Peyer's patch (tissue), 4 donors: ENCODE measurements around the gene SASH3. TPM values are rescaled to one million over a fixed set of nuclear protein-coding genes. Genes with fewer than 3 reads are reported as not detected.

Experiments
- DNase-seq, 3 donors: peaks; one replicate each; pipeline ENCODE4 v3.0.0-alpha.2; 2017 to 2019
- H3K27ac ChIP-seq, 4 donors: fragments of 200-600 bp; sonication (generic); one replicate each; pipeline ENCODE4 v1.5.1; 2016 to 2019
- H3K27me3 ChIP-seq, 2 donors: fragments of 200-600 bp; sonication (generic); one replicate each; pipeline ENCODE4 v1.5.1; 2019
- H3K36me3 ChIP-seq, 3 donors: fragments of 200-600 bp; sonication (generic); one replicate each; pipeline ENCODE4 v1.5.1; 2016 to 2019
- H3K4me1 ChIP-seq, 4 donors: fragments of 200-600 bp; sonication (generic); one replicate each; pipeline ENCODE4 v1.5.1; 2016 to 2019
- H3K4me3 ChIP-seq, 4 donors: fragments of 200-600 bp; sonication (generic); 1 replicate in 3 of 4; 2 replicates in 1 of 4; pipeline ENCODE4 v1.5.1; 2016 to 2019; ENCODE audit warnings: mild to moderate bottlenecking in 1 of 4
- H3K9me3 ChIP-seq, 4 donors: fragments of 200-600 bp; sonication (generic); one replicate each; pipeline ENCODE4 v1.5.1; 2016 to 2019; ENCODE audit warnings: mild to moderate bottlenecking in 1 of 4
- CTCF ChIP-seq, 6 experiments: fragments of 450-650 bp in 4 of 6; fragments of 200-600 bp in 2 of 6; sonication (generic) in 1 of 6; IDR thresholded peaks; one replicate each; pipeline ENCODE4 v1.5.1; 2017 to 2019; ENCODE audit warnings: antibody characterized with exemption in 6 of 6, mild to moderate bottlenecking in 3 of 6, moderate library complexity in 1 of 6
- POLR2A ChIP-seq, 2 donors: fragments of 450-650 bp; IDR thresholded peaks; one replicate each; pipeline ENCODE4 v1.5.1; 2017; ENCODE audit warnings: antibody characterized with exemption in 2 of 2, mild to moderate bottlenecking in 2 of 2, moderate library complexity in 2 of 2
- total RNA-seq, 4 donors: library from RNA; depleted of rRNA; stranded (reverse); fragments of >200 nt; gene quantifications; one replicate each; pipeline ENCODE4 v1.1.0, GENCODE V29; 2016

Gene SASH3
- total RNA-seq, 4 donors from 2014 or later = 2.2 to 45.4 (median 7.7) TPM

GRCh38 chrX:129749069-129749468, 30.7 kb upstream of the SASH3 start:
- no peaks in the 10 kb centered on the region for H3K27me3 ChIP-seq
- no peaks in the 10 kb centered on the region for H3K36me3 ChIP-seq
- no peak overlapping the region for H3K27ac ChIP-seq
- TF ChIP-seq CTCF (IDR thresholded peaks at IDR 0.05) = no peak
- no peak for TF ChIP-seq POLR2A (IDR thresholded peaks at IDR 0.05)
- H3K4me3 ChIP-seq = no peak overlapping the region
- H3K4me1 ChIP-seq = no peaks in the 10 kb centered on the region
- no peak for DNase-seq
- H3K9me3 ChIP-seq = no peaks in the 10 kb centered on the region

GRCh38 chrX:129750971-129751370, 28.8 kb upstream of the SASH3 start:
- H3K4me1 ChIP-seq = no peaks in the 10 kb centered on the region
- H3K36me3 ChIP-seq = no peaks in the 10 kb centered on the region
- H3K27me3 ChIP-seq = no peaks in the 10 kb centered on the region
- H3K9me3 ChIP-seq = no peaks in the 10 kb centered on the region
- no peak overlapping the region for H3K27ac ChIP-seq
- no peak for DNase-seq
- H3K4me3 ChIP-seq = no peak overlapping the region
- TF ChIP-seq CTCF (IDR thresholded peaks at IDR 0.05) (no peak), POLR2A (IDR thresholded peaks at IDR 0.05) (no peak)

GRCh38 chrX:129754056-129755024, 25.4 kb upstream of the SASH3 start:
- TF ChIP-seq POLR2A (IDR thresholded peaks at IDR 0.05) (no peak), CTCF (IDR thresholded peaks at IDR 0.05) (peak in 4 of 6 experiments; percentile 11 to 44 (median 31))
- peaks cover 0 to 8% (median 0%) of the 10 kb centered on the region in 4 donors for H3K4me1 ChIP-seq
- no peak overlapping the region for H3K27ac ChIP-seq
- no peak overlapping the region for H3K4me3 ChIP-seq
- no peaks in the 10 kb centered on the region for H3K36me3 ChIP-seq
- no peaks in the 10 kb centered on the region for H3K9me3 ChIP-seq
- DNase-seq = no peak
- H3K27me3 ChIP-seq = no peaks in the 10 kb centered on the region

- Histone ChIP-seq H3K36me3 (no peaks in the 10 kb centered on the region), H3K4me3 (no peak overlapping the region), H3K27ac (no peak overlapping the region), H3K4me1 (peaks cover 0 to 8% (median 0%) of the 10 kb centered on the region in 4 donors), H3K27me3 (no peaks in the 10 kb centered on the region), H3K9me3 (no peaks in the 10 kb centered on the region)
- TF ChIP-seq CTCF (IDR thresholded peaks at IDR 0.05) = peak in 1 of 6 experiments; percentile 19
- TF ChIP-seq POLR2A (IDR thresholded peaks at IDR 0.05) = no peak
- DNase-seq = no peak
Measured at GRCh38 chrX:129755779-129756650, 23.7 kb upstream of the SASH3 start.

- DNase-seq = peak in 2 of 3 donors; percentile 53 to 74
Measured at GRCh38 chrX:129759576-129760061, 20.1 kb upstream of the SASH3 start.

More at GRCh38 chrX:129759576-129760061, 20.1 kb upstream of the SASH3 start:
- Histone ChIP-seq H3K4me1 (peaks cover 0 to 8% (median 0%) of the 10 kb centered on the region in 4 donors), H3K9me3 (no peaks in the 10 kb centered on the region), H3K27me3 (no peaks in the 10 kb centered on the region), H3K4me3 (no peak overlapping the region), H3K36me3 (no peaks in the 10 kb centered on the region), H3K27ac (peak overlapping the region in 3 of 4 donors; percentile 32 to 69 (median 44))
- TF ChIP-seq CTCF (IDR thresholded peaks at IDR 0.05) (peak in 1 of 6 experiments; percentile 16), POLR2A (IDR thresholded peaks at IDR 0.05) (no peak)
